GM18526 (cell line): Measurements from ENCODE around the gene BCL11B.

Source experiments
- POLR2A ChIP-seq: IDR thresholded peaks from 3 replicates; pipeline ENCODE4 v1.6.1; 2011; ENCODE audit not compliant: insufficient read length; ENCODE audit errors: extremely low read depth

BCL11B gene

DNA sequence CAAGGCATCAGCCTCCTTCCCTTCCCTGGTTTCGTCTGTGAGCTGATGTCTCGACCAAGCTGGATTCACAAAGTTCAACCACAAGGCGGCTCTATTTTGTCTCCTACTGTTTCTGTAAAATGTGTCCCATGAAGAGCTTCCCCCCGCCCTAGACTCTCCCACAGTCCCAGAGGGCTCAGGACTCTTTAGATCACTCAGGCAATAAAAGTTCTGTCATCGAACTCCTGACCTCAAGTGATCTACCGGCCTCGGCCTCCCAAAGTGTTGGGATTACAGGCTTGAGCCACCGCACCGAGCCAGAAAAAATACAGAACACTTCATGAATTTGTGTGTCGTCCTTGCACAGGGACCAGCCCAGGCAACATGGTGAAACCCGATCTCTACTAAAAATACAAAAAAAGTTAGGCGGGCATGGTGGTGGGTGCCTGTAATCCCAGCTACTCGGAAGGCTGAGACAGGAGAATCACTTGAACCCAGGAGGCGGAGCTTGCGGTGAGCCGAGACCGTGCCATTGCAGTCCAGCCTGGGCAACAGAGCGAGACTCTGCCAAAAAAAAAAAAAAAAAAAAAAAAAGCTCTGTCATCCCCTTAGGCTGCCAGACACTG, 149.4 kb downstream of the BCL11B start:
- TF ChIP-seq POLR2A = no peak

DNA sequence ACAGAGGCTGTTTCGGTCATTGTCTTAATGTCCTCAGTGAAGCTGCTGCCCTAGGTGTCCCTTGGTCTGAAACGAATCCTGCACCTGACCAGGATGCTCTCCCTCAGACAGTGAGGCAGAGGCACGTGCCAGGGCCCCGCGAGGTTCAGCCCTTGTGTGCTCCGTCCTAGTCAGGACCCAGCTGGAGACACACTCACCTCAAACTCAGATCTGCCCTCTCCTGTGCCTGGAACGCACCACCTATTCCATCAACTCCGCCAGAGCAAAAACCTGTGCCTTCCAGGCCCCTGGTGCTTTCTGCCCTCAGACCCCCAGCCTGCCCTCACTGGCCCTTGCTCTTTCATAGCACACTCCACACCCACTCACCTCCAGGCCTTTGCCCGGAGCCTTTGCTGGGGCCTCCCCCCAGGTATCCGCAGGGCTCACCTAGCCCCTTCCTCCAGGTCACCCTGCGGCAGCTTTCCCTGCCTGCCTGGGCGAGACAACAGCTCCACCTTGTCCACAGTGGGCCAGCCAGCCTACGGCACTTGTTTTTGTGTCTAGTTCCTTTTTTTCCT, 150.6 kb downstream of the BCL11B start:
- TF ChIP-seq POLR2A = no peak

DNA sequence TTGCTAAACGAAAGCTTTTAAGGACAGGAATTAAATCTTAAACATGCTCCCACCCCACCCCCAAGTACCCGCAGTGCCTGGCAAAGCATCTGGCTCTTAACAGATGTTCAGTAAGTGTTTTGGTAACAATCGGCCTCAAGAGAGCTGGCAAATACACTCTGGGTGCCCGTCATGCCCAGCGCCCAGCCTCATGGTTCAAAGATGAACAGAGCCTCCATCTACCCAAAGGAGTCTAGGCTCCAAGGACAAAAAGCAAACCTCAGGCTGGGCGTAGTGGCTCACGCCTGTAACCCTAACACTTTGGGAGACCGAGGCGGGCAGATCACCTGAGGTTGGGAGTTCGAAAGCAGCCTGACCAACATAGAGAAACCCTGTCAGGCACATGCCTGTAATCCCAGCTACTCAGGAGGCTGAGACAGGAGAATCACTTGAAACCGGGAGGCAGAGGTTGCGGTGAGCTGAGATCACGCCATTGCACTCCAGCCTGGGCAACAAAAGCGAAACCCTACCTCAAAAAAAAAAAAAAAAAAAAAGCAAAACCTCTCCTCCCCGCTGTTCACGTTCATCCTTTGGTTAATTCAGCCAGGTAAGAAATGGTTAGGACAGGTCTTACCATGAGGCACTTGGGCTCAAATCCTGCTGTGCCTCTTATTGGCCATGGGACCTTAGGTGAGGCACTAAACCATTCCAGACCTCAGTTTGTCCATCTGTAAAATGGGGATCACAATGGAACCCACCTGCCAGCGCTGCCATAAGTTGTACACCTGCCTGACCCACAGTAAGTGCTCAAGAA, 151.3 kb downstream of the BCL11B start:
- TF ChIP-seq POLR2A = no peak

DNA sequence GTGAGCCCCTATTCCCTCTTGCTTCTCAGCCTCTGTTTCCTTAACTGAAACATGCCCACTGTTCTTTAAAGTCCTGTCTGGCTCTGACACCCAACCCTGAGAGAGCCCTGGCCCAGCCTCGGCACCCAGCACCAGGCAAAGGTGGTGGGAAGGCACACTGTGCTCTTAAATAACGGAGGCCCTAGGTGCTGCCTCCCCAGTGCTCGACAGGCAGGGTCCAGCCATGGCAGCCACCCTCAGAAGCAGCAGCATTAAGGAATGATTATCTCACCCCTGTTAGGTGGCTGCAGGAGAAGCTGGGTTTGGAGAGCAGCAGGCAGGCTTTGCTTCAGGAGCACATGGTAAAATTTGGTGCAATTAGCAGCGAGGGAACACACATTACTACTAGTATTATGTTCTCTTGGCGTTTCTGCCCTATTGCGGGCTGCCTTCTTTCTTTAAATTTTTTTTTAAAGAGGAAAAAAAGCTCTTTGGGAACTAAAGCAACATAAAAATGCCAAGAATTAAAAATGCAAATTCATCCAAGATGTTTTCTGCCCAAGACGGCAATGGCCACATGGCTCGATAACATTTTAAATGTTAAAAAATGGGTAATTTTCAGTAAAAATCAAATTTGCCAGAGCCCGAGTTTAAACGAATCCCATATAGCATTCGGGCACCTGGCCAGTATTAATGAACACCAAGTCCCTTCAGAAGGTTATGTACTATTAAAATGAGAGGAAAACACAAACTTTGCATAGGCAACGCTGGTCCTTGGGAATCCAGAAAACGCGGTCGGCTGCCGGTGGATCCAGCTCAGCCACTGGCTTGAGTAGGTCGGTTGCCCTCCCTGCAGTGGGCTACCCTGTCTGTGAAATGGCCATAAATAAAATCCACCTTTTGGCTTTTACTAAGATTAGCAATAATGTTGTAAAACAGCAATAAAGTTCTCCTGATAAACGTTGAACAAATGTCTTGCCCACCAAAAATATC, 152.2 kb downstream of the BCL11B start:
- TF ChIP-seq POLR2A = no peak
